GM19324 (cell line): Measurements from ENCODE around the gene ARMC7.

Source experiments
- ATAC-seq: cut with Tn5 transposase; IDR thresholded peaks from one replicate; pipeline ENCODE4 v1.9.1; 2021; ENCODE audit warnings: mild to moderate bottlenecking, moderate library complexity; ENCODE audit not compliant: unreplicated experiment, low FRiP score

Gene ARMC7

DNA sequence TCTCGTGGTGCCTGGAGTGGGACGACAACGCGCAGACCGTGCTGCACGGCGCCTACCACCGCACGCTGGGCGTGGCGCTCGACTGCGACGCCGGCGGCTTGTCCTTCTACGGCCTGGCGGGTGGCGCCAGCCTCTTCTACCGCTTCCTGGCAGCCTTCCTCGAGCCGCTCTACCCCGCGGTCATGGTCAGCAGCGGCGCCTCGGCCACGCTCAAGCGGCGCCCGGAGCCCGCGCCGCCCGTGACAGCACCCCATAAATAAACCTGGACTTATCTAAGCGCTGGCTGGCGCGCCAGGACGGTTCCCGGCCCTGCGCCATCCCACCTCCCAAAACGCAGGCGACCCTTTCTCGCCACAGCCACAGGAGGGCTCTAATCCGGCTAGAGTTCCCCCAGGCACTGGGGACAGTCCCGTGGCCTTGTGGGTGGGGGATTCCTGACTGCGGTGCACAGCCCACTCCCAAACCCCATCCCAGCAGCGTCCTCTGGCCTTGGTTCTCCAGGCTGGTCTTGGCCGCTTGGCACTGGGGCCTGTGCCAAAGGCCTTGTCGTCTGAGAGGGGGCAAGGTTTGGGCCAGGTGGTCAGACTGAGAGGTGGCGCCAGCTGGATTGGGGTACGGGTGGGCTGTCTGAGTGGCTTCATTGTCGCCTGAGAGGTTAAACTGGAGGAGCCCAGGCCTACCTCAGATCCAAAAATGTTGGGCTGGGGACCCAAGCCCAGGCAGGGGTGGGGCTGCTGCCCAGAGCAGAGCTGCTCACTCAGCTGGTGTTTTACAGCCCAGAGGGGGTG, 32.1 kb upstream of the ARMC7 start:
- peak; percentile 57 for ATAC-seq

DNA sequence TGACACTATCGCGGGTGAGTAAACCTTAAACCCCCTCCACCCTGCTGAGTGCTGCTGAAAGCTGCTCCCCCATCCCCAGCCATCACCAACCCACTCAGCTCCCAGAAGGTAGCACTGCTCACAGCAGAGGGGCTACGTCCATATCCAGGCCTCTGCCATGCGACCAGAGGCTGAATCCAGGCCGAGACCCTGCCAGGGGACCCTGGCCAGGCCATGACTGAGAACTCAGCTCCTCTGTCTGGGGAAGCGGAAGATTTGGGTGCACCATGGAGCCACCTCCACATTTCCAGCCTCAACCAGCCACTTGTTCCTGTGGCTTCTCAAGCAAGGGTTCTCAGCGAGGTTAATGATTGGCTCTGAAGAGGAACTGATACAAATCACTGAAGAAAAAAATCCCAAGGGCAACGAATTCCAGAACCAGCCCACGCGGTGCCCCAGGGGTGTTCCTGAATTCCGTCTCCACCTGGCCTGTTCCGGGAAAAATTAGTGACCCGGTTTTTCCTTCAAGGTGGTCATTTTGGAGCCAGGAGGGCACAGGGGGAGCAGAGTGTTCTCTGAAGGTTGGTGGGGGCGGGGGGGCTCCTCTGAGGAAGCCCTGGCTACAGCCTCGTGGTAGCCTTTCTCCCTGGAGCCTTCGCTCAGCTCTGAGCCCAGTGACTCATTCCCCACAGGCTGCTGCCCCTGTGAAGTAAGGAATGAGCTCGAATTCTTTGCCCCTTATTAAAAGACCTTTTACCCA, 31.3 kb upstream of the ARMC7 start:
- ATAC-seq: peak; percentile 27

DNA sequence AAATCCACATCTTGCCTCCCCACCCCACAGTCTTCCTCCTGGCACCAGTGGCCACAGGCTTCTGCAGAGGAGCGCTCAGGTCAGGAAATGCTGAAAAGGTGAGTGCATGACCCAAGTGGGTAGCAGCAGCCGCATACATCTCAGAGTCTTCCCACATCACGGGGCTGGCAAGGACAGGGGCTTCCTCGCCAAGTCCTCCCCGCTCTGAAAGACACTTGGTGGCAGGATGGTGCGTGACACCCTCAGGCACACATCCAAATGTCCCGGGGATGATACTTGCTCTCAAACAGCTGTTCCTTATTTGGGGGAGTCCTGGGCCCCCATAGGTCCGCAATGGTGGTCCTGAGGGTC, 30.8 kb upstream of the ARMC7 start:
- no peak for ATAC-seq

DNA sequence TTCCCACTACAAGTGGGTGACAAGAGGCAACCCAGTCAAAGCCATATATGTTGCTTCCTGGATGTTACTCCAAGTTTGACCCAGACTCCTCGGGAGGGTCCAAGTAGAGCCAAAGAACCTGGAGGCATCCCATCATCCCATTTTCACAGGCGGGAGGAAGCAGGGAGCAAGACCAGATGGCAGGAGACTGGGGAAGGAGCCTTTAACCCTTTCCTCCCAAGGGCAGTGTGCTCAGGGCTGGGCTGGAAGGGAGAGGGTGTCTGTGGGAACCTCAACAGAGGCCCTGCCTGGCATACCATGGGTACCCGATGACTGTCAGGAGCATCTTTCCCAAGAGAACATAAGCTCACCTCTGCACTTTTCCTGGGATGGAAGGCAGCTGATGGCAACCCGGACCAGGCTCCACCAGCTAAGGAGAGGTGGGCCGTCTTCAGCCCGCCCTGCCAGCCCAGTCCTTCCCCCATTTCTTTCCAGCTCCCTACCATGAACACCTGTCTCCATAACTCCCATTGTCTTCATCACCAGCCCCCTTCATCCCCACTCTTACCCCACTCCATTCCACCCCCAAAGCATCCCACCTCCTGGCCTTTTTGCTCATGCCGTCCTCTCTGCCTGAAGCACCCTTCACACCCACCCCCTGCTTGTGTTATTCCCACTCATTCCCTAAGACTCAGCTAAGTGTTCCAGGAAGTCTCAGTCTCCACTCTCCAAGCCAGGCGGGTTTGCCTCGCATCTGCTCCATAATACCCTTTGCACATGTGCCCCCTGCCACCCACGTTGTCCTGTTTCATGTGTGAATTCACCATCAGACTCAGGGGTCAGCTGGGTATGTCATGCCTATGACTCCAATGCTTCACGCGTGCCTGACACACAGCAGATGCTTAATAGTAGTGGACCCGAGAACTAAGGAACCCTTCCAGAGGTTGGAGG, 27.9 kb upstream of the ARMC7 start:
- ATAC-seq: no peak

DNA sequence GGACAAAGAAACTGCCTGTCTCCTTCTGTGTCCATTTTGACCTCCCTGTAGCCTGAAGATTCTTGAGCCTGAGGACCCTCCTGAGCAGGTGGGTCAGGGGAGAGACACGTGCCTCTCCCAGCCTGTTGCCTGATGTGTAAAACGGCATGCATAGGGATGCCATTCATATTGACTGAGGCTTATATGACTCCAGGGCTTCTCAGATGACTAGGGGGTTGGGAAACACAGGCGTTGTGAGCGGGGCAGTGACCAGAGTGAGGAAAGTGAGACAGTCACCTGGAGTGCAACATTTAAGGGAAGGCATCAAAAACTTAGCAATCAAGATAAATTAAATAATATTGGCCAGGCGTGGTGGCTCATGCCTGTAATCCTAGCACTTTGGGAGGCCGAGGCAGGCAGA, 27.1 kb upstream of the ARMC7 start:
- ATAC-seq: no peak

DNA sequence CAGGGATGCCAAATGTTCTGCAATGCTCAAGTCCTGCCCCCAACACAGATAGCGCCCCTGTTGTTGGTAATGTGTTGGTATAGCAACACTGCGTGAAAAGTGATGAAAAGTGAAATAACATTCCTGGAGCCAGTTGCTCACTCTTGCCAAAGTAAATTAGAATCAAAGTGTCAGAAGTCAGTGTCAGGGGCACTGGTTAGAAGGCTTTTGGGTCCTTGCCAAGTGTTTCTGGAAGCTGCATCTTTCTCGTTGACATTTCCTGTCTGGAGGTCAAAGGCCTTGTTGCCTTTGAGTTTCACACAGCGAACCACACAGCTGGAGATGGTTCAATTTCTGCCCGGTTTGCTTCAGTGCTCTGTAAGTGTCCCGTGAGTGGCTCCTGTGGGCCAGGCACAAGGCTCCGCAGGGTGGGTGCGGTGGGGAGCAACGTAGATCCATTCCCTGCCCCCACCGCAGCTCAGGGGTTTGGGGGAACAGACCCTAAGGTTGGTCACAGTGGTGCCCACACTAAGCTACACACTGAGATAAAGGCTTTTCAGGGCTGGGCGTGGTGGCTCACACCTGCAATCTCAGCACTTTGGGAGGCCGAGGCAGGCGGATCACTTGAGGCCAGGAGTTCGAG, 25.6 kb upstream of the ARMC7 start:
- ATAC-seq: no peak

DNA sequence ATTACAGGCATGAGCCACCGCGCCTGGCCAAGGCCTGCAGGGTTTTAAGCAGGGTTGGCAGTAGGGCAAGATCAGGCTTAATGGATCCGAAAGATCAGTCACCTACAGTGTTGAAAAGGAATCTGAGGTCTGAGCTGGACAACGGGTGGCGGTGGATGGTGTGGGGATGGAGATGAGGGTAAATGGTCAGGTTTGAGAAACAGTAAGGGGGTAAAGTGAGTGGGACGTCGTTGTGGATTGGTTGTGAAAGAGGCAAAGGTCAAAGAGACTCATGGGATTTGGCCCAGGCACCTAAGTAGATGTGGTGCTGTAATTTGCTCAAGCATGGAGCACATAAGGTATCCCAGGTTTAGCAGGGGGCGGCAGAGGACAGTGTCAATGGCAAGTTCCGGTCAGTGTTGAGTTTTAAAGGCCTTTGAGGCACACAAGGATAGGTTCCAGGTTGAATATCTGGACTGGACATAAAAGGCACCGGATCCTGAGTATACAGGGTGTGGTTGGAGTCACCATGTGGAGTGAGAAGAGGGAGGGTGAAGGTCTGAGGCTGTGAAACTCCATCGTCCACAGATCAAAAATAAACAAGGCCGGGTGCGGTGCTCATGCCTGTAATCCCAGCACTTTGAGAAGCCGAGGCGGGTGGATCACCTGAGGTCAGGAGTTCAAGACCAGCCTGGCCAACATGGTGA, 23.1 kb upstream of the ARMC7 start:
- no peak for ATAC-seq

DNA sequence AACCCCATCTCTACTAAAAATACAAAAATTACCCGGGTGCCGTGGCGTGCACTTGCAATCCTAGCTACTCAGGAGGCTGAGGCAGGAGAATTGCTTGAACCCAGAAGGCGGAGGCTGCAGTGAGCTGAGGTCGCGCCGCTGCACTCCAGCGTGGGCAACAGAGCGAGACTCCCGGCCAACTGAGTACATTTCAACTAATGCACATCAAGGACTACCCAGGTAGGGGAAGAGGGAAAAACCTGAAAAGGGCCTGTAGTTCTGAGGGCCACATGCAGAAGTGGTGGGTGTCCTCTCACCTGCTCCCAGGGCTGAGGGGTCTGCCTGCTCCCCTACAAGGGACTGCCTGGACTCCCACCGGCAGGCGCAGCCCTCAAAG, 22.6 kb upstream of the ARMC7 start:
- ATAC-seq: no peak

DNA sequence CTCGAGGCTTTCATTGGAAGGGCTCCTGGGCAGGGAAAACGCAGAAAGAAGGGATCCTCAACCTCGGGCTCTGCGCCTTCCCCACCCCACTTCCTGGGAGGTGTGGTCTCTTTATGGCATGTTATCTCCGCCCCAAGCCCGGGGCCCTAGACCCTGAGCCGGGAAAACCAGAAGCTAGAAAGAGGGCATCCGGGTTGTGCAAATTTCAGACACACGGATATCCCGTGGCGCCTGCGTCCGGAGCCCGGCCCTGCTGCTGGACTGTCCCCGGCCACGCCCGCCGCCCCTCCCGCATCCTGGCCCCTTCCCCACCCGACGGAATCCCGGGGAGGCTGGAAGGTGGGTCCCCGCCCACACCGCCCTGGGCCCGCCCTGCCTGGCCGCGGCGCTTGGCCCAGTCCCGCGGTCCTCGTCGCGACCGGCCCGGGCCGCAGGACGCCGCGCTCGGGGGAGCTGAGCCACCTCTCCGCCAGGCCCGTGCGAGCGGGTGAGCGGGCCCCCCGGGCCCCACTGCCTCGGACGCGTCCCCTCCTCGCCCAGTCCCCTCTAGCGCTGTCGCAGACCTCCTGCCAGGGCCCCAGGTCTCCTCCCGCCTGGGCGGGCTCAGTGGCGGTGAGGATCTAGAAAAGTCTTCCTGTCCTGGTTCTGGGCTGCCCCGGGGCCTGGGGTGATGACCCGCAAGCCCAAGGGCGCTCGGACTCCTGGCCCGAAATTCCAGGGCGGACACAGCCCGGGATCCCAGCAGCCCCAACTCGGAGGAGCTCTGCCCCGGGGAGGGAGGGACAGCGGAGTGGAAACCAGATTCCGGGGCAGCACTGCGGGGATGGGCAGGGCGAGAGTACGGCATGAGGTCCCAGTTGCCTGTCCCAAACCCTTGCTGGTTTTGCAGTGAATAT, 22.0 kb upstream of the ARMC7 start, which contains the start of gene SLC16A5:
Gene SLC16A5, plus strand, starts transcription at position 397 of the 896 bp plus-strand sequence. CDS start 5,683 bp downstream, outside the sequence.
- no peak for ATAC-seq

DNA sequence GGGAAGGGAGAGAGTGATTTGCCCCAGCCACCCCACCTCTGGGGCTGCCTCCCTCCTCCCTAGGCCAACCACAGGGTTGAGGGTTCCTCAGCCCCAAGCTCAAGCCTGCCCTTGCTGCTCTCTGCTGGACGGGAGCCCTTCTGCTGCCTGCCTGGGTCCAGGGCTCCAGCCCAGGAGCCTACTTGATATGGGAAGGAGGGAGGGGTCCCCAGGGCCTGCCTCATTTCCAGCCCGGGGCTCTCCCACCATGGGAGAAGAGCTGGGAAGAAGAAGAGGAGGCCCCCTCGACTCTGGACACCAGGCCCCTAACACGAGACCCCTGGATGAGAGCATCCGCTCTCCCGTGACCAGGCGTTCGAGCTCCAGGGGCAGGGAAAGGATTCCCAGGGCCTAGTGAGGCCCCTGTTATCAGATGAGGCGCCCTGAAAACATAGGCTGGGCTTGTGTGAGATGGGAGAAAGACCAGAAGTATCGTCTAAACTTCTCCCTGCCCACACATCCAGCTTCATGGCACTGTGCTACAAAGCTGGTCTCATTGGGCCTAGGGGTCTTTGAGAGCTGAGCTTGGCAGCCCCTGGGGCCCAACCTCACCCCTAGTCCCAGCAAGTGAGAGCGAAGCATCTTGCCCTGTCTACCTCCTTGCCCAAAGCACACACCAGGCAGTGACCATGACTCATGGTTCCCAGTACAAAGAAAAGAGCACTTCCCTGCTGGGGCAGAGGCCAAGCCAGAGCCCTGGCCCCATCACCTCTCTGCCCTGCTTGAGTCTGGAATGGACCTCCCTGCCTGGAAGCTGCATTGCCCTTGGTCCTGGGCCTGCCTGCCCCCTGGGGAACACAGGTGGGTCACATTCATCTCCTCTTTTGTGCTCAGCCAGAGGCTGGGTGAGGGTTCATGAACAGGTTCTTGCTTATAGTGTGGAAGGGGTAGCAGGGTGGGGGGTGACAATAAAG, 21.0 kb upstream of the ARMC7 start:
- no peak for ATAC-seq

DNA sequence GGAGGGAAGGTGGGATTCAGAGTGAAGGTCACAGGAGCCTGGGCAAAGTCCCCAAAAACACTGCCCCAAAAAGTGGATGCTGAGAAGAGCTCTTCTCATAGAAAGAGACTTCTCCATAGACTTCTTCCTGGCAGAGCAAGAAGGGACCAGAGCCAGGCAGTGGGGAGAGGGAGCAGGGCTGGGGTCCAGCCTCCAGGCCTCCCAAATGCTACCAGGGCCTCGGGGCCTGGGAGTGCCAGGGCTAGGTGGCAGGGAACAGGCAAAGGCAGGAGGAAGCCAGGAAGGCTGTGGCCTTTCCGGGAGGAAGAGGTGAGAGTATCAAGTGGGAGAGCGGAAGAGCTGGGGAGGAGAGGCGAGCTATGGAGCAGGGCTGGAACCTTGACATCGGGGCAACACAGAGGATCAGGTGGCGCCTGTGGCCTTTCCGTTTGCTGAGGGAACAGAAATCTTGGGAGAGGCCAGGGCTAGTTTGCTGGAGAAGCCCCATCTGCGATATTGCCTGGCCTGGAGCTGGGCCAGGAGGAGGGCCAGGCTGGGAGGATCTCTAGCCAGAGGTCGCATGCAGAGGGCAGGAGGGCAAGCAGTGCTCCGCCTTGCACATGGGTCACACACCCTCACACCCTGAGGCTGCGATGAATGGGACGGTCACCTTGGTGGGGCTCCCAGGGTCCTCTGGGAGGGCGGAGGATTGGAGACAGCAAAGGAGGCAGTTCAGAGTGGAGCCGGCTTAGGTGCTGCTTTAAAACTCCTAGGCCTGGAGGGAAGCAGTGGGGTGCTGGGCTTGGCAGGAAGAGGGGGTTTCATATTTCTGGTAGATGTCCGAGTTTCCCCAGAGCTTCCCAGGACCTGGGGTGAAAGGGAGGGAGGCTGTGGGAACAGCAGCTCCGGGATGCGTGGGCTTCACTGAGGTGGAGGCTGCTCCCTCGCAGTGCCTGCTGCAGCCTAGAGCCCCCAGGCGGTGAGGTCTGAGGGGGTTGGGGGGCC, 18.6 kb upstream of the ARMC7 start:
- ATAC-seq: no peak

DNA sequence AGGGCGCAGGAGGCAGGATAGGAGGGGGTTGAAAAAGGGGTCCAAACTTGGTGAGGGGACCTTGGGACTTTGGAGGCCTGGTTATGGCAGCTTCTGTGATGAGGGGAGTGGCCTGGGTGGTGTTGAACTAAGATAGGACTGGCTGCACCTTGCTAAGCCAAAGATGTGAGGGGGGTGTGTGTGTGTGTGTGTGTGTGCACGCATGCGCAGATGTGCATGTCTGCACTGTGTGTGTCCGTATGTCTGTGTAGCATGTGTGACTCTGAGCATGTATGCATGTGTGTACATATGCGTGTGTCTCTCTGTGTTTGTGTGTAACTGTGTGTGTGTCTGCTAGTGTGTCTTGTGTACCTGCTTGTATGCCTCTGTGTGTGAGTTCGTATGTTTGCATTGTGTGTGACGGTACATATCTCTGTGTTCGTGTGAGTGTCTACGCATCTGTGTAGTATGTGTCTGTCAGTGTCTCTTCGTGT, 17.9 kb upstream of the ARMC7 start:
- ATAC-seq: no peak

DNA sequence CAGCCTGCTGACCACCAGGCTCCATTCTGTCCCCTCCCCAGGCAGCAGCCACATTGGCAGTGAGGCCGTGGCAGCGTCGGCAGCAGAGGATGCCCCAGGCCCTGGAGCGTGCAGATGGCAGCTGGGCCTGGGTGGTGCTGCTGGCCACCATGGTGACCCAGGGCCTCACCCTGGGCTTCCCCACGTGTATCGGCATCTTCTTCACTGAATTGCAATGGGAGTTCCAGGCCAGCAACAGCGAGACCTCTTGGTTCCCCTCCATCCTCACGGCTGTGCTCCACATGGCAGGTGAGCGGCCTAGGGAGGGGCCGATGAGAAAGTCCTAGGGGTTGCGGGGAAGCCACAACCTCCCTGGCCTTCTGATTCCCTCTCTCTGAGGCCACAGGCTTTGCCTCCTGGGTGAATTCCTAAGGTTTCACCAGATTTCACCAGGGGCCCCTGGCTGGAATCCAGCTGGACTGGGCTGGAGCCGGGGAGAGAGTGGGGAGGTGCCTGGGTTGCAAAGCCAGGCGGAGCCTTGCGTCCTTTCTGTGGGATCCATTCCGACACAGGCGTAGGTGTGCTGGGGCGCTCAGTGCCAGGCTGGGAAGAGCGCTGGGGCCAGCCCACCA, 16.1 kb upstream of the ARMC7 start:
- ATAC-seq: no peak

DNA sequence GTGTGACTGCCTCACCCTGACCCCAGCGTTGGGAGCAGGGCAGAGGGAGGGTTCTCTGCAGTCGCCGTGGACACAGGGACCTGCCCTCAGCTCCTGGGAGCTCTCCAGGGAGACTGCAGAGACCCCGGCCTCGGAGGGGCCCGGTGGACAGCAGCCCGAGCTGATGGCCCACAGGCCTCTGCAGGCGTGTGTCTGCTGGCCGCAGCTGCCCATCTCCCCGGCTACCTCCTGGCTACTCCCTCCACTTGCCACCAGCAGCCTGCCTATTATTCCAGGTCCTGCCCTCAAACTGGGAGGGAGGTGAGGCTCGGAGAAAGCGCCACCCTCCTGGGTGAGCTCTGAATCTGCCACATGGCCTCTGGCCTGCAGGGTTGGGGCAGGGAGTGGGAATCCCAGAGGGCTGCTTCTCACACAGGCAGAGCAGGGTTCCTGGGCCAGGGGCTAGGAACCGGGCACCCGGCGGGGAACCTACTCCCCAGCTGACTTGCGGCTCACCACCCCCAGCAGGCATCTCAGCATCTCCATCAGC, 14.8 kb upstream of the ARMC7 start:
- ATAC-seq: no peak

DNA sequence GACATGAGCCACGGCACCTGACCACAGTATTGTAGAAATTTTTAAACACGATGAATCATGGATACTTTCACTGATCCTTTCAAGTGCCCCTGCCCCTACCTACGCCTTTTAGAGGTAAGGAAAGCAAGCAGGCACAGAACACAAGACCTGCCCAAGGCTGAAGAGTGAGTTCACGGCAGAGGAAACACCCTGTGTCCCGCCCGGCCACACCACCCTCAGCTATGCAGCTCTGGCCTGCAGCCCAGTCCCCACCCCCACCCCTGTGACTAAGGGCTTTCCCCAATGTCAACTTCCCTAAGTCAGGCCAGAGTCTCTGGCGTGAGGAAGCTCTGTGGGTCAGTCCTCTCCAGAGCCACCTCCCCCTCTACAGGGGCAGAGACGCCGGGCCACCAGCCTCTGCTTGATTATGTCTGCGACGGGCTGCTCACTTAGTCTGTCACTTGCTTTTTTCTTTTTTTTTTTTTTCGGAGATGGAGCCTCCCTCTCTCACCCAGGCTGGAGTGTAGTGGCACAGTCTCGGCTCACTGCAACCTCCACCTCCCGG, 13.6 kb upstream of the ARMC7 start:
- no peak for ATAC-seq

DNA sequence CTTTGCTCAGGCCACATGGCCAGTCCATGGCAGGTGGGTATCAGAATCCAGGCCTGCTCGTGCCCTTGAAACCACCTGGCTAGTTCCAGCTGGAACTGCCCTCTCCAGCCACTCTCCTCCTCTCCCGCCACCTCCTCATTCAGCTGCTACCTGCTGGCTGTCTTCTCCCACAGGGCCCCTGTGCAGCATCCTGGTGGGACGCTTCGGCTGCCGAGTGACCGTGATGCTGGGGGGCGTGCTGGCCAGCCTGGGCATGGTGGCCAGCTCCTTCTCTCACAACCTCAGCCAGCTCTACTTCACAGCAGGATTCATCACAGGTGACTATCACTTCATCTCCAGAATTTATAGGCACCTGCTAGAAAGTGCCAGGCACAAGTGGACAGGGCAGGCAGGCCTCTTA, 11.9 kb upstream of the ARMC7 start:
- no peak for ATAC-seq
